ENCODE results near the gene MAP1LC3B.
"Not testable (repeated sequence)": the region's sequence is repeated elsewhere in the genome, so short reads cannot be mapped to it uniquely, and the experiment has no call there.

Gene MAP1LC3B

DNA sequence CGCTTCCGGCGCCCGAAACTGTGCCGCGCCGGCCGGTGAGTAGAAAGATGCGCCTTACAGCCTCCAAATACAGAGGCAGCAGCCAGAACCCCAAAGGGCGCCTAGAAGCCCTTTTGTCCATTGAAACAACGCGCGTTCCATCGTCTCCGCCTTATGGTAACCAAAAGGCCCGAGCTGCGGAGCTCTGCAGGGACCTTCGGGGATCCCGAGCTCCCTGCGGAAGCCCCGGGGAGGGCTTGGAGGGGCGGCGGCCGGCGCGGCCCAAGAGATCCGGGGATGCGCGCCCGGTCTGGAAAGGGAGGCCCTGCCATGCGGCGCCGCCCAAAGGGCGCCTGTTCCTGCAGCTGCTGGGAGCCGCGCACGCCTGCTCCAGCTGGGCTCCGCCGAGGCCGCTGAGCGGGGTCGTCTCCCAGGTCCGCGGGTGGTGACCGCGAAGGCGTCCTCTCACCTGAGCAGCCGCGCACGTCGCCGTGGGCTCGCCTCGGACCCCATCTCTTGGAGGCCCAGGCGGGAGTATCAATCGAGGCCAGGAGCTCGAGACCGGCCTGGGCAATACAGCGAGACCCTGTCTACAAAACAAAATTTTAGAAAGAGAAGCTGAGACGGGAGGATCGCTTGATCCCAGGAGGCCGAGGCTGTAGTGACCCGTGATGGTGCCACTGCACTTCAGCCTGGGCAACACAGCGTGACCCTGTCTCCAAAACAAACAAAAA lies 7.8 kb upstream of the MAP1LC3B start:
- peak overlapping the region; percentile 8 for H3K14ac ChIP-seq (ENCODE audit: low read length)
- H2BK120ac ChIP-seq (ENCODE audit: insufficient read depth, low read length, poor library complexity) = peak overlapping the region; percentile 20
- peak overlapping the region; percentile 34 for H2AFZ ChIP-seq (ENCODE audit: insufficient read depth, low read length, poor library complexity)
- H4K12ac ChIP-seq (ENCODE audit: low read depth, low read length) = peak overlapping the region; percentile 45
- no peaks in the 10 kb centered on the region for H3K9me3 ChIP-seq (ENCODE audit: insufficient read depth, low read depth, low read length)
- H3K27ac ChIP-seq (ENCODE audit: low read depth, low read length) = peak overlapping the region; percentile 39
- no peak overlapping the region for H2AK5ac ChIP-seq (ENCODE audit: low read length)
- peak; percentile 33 to 58 for DNase-seq
- peak overlapping the region; percentile 22 for H2BK5ac ChIP-seq (ENCODE audit: low read depth, low read length, poor library complexity)
- peak overlapping the region; percentile 38 for H3K9ac ChIP-seq (ENCODE audit: low read length)
- peaks cover 0 to 2% of the 10 kb centered on the region in 2 experiments for H3K36me3 ChIP-seq (ENCODE audit: control insufficient read depth in 1 of 2, insufficient read depth in 2 of 2, low read length in 2 of 2)
- peaks cover 10% of the 10 kb centered on the region for H3K79me2 ChIP-seq (ENCODE audit: control insufficient read depth, insufficient read depth, low read length, poor library complexity)
- H3K27me3 ChIP-seq (ENCODE audit: insufficient read depth, low read length) = no peaks in the 10 kb centered on the region
- H3K4ac ChIP-seq (ENCODE audit: low read depth, low read length) = no peak overlapping the region
- peak overlapping the region; percentile 20 for H4K91ac ChIP-seq (ENCODE audit: low read depth, low read length)
- H3K4me2 ChIP-seq (ENCODE audit: low read length) = peak overlapping the region; percentile 72
- peak overlapping the region; percentile 79 for H3K4me3 ChIP-seq (ENCODE audit: low read depth, low read length)
- peak overlapping the region; percentile 7 for H2BK12ac ChIP-seq (ENCODE audit: low read length)
- no peak overlapping the region for H3K18ac ChIP-seq (ENCODE audit: low read length)
- H3K79me1 ChIP-seq (ENCODE audit: low read length) = peaks cover 13% of the 10 kb centered on the region
- H3K4me1 ChIP-seq (ENCODE audit: control insufficient read depth in 1 of 2, insufficient read depth in 2 of 2, low read length in 2 of 2) = peaks cover 2 to 11% of the 10 kb centered on the region in 2 experiments
- no peak overlapping the region for H3K23ac ChIP-seq (ENCODE audit: low read length)
- peak overlapping the region; percentile 58 for H4K8ac ChIP-seq (ENCODE audit: low read depth, low read length)
- WGBS (ENCODE audit: extremely low coverage, insufficient coverage, insufficient read length) = no CpG with 5 or more reads among the region's 64 CpGs

DNA sequence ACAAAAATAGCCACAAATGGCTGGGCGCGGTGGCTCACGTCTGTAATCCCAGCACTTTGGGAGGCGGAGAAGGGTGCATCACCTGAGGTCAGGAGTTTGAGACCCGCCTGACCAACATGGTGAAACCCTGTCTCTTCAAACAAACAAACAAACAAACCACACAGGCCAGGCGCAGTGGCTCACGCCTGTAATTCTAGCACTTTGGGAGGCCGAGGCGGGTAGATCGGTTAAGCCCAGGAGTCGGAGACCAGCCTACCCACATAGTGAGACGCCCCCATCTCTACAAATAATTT lies 7.3 kb upstream of the MAP1LC3B start:
- not testable (repeated sequence) for H3K4me3 ChIP-seq (ENCODE audit: low read depth, low read length); H3K14ac ChIP-seq (ENCODE audit: low read length); H3K18ac ChIP-seq (ENCODE audit: low read length); H2AK5ac ChIP-seq (ENCODE audit: low read length); H2BK12ac ChIP-seq (ENCODE audit: low read length); H3K27me3 ChIP-seq (ENCODE audit: insufficient read depth, low read length); H3K36me3 ChIP-seq (ENCODE audit: control insufficient read depth in 1 of 2, insufficient read depth in 2 of 2, low read length in 2 of 2); H3K9ac ChIP-seq (ENCODE audit: low read length); H3K23ac ChIP-seq (ENCODE audit: low read length); H2BK120ac ChIP-seq (ENCODE audit: insufficient read depth, low read length, poor library complexity); H3K27ac ChIP-seq (ENCODE audit: low read depth, low read length); H3K79me2 ChIP-seq (ENCODE audit: control insufficient read depth, insufficient read depth, low read length, poor library complexity); H2BK5ac ChIP-seq (ENCODE audit: low read depth, low read length, poor library complexity); H3K9me3 ChIP-seq (ENCODE audit: insufficient read depth, low read depth, low read length); H3K4ac ChIP-seq (ENCODE audit: low read depth, low read length)
- Histone ChIP-seq H4K8ac (ENCODE audit: low read depth, low read length) (peak overlapping the region; percentile 58), H3K4me1 (ENCODE audit: control insufficient read depth in 1 of 2, insufficient read depth in 2 of 2, low read length in 2 of 2) (peaks cover 2 to 11% of the 10 kb centered on the region in 2 experiments), H3K4me2 (ENCODE audit: low read length) (peak overlapping the region; percentile 72), H3K79me1 (ENCODE audit: low read length) (peaks cover 13% of the 10 kb centered on the region), H4K12ac (ENCODE audit: low read depth, low read length) (peak overlapping the region; percentile 45), H4K91ac (ENCODE audit: low read depth, low read length) (peak overlapping the region; percentile 20), H2AFZ (ENCODE audit: insufficient read depth, low read length, poor library complexity) (peak overlapping the region; percentile 34)
- DNase-seq = peak; percentile 76 to 88
- WGBS (ENCODE audit: extremely low coverage, insufficient coverage, insufficient read length) = no CpG with 5 or more reads among the region's 12 CpGs

DNA sequence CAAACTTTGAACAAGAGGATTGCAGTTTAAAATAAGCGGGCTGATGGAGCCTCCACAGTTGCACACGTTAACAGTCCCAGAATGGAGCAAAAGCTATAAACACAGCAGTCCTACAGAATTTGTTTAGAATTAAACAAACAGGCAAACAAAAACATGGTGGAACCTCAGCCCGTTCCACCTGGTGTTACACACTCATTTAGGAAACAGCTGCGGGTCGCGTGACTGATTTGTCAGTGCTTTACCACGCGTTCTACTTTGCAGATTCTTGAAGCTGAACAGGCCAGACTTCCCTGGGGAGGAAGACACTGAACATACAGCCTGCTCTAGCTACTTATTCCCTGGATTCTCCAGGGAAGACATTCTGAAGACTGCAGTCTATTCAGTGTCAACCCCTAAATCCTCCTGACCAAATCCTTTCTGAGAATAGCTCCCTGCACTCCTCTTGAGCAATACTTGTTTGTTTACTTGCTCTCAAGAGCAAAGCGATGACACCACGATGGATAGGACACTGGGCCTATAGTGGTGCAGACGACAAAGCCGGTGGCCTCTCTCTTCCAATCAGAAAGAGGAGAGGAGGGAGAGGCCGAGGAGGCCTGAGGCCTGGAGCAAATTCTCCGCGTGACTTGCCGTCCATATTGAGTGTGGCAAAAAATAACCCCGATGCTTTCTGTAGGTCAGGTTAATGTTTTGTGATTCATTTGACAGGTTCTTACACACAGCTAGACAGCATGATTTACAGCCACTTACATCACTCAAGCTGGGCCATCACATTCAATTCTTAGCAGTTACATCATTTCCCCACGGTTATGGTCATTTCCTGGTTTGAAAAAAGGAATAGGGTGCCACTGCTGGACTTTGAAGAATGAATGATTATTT lies 4.0 kb upstream of the MAP1LC3B start:
- H2BK120ac ChIP-seq (ENCODE audit: insufficient read depth, low read length, poor library complexity) = no peak overlapping the region
- H4K91ac ChIP-seq (ENCODE audit: low read depth, low read length) = peak overlapping the region; percentile 55
- no peak overlapping the region for H2AK5ac ChIP-seq (ENCODE audit: low read length)
- no peak overlapping the region for H4K12ac ChIP-seq (ENCODE audit: low read depth, low read length)
- no CpG with 5 or more reads among the region's 18 CpGs for WGBS (ENCODE audit: extremely low coverage, insufficient coverage, insufficient read length)
- H3K4ac ChIP-seq (ENCODE audit: low read depth, low read length) = no peak overlapping the region
- H3K23ac ChIP-seq (ENCODE audit: low read length) = no peak overlapping the region
- no peaks in the 10 kb centered on the region for H3K27me3 ChIP-seq (ENCODE audit: insufficient read depth, low read length)
- H4K8ac ChIP-seq (ENCODE audit: low read depth, low read length) = peak overlapping the region; percentile 54
- no peak overlapping the region for H3K9ac ChIP-seq (ENCODE audit: low read length)
- peak; percentile 99 for DNase-seq
- H2AFZ ChIP-seq (ENCODE audit: insufficient read depth, low read length, poor library complexity) = peak overlapping the region; percentile 66
- H2BK12ac ChIP-seq (ENCODE audit: low read length) = no peak overlapping the region
- no peaks in the 10 kb centered on the region for H3K36me3 ChIP-seq (ENCODE audit: control insufficient read depth in 1 of 2, insufficient read depth in 2 of 2, low read length in 2 of 2)
- peaks cover 19% of the 10 kb centered on the region for H3K79me1 ChIP-seq (ENCODE audit: low read length)
- H3K4me2 ChIP-seq (ENCODE audit: low read length) = peak overlapping the region; percentile 51
- H3K18ac ChIP-seq (ENCODE audit: low read length) = no peak overlapping the region
- peak overlapping the region; percentile 52 for H3K27ac ChIP-seq (ENCODE audit: low read depth, low read length)
- H2BK5ac ChIP-seq (ENCODE audit: low read depth, low read length, poor library complexity) = no peak overlapping the region
- H3K14ac ChIP-seq (ENCODE audit: low read length) = no peak overlapping the region
- H3K4me1 ChIP-seq (ENCODE audit: control insufficient read depth in 1 of 2, insufficient read depth in 2 of 2, low read length in 2 of 2) = peaks cover 6 to 10% of the 10 kb centered on the region in 2 experiments
- H3K79me2 ChIP-seq (ENCODE audit: control insufficient read depth, insufficient read depth, low read length, poor library complexity) = peaks cover 17% of the 10 kb centered on the region
- no peaks in the 10 kb centered on the region for H3K9me3 ChIP-seq (ENCODE audit: insufficient read depth, low read depth, low read length)
- no peak overlapping the region for H3K4me3 ChIP-seq (ENCODE audit: low read depth, low read length)

DNA sequence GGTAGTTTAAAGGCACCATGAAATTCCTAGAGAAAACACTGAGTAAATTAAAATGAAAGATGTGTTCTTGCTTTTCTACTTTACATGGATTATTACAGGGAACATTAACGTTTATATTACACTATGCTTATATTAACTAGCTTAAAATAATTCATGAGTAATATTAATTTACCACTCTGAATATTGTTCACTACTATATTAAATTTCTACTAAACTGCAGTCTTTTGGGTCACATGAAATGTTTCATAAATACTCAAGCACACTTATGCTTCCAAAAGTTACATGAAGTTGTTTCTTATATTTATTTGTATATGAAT lies 3.4 kb upstream of the MAP1LC3B start:
- WGBS (ENCODE audit: extremely low coverage, insufficient coverage, insufficient read length) = no CpG with 5 or more reads among the region's 1 CpG
- H4K91ac ChIP-seq (ENCODE audit: low read depth, low read length) = no peak overlapping the region

More for the DNA sequence above, 3.4 kb upstream of the MAP1LC3B start:
- no peak overlapping the region for H3K4me3 ChIP-seq (ENCODE audit: low read depth, low read length)
- peaks cover 16% of the 10 kb centered on the region for H3K79me1 ChIP-seq (ENCODE audit: low read length)
- H3K9ac ChIP-seq (ENCODE audit: low read length) = no peak overlapping the region
- no peak overlapping the region for H3K4ac ChIP-seq (ENCODE audit: low read depth, low read length)
- no peak overlapping the region for H3K27ac ChIP-seq (ENCODE audit: low read depth, low read length)
- H3K27me3 ChIP-seq (ENCODE audit: insufficient read depth, low read length) = no peaks in the 10 kb centered on the region
- H2BK5ac ChIP-seq (ENCODE audit: low read depth, low read length, poor library complexity) = no peak overlapping the region
- no peaks in the 10 kb centered on the region for H3K9me3 ChIP-seq (ENCODE audit: insufficient read depth, low read depth, low read length)
- peaks cover 6 to 12% of the 10 kb centered on the region in 2 experiments for H3K4me1 ChIP-seq (ENCODE audit: control insufficient read depth in 1 of 2, insufficient read depth in 2 of 2, low read length in 2 of 2)
- H3K23ac ChIP-seq (ENCODE audit: low read length) = no peak overlapping the region
- no peak overlapping the region for H3K18ac ChIP-seq (ENCODE audit: low read length)
- no peak overlapping the region for H4K8ac ChIP-seq (ENCODE audit: low read depth, low read length)
- no peak overlapping the region for H2BK12ac ChIP-seq (ENCODE audit: low read length)
- H3K36me3 ChIP-seq (ENCODE audit: control insufficient read depth in 1 of 2, insufficient read depth in 2 of 2, low read length in 2 of 2) = no peaks in the 10 kb centered on the region
- no peak overlapping the region for H4K12ac ChIP-seq (ENCODE audit: low read depth, low read length)
- peaks cover 17% of the 10 kb centered on the region for H3K79me2 ChIP-seq (ENCODE audit: control insufficient read depth, insufficient read depth, low read length, poor library complexity)
- no peak overlapping the region for H3K14ac ChIP-seq (ENCODE audit: low read length)
- peak overlapping the region; percentile 48 for H3K4me2 ChIP-seq (ENCODE audit: low read length)
- H2BK120ac ChIP-seq (ENCODE audit: insufficient read depth, low read length, poor library complexity) = no peak overlapping the region
- H2AK5ac ChIP-seq (ENCODE audit: low read length) = no peak overlapping the region
- no peak for DNase-seq
- no peak overlapping the region for H2AFZ ChIP-seq (ENCODE audit: insufficient read depth, low read length, poor library complexity)
